Naive thymus-derived CD8-positive, alpha-beta T cell (primary cell): ENCODE results near the gene PACS1. TPM values are rescaled to one million over a fixed set of nuclear protein-coding genes. Genes with fewer than 3 reads are reported as not detected.
A peak's percentile ranks its signal among the peaks of the same experiment; 100 is the strongest.
"Not testable (repeated sequence)": the region's sequence is repeated elsewhere in the genome, so short reads cannot be mapped to it uniquely, and the experiment has no call there.

Experiments
- ATAC-seq, 2 donors: fragments of 150-1000 bp; cut with Tn5 transposase in 1 of 2; sonication (Bioruptor Pico), chemical (Tn5 transposase) in 1 of 2; 1 replicate in 1 of 2; 2 replicates in 1 of 2; pipeline ENCODE4 v1.10.0; 2021; ENCODE audit warnings: mild to moderate bottlenecking in 2 of 2, moderate library complexity in 2 of 2
- POLR2A ChIA-PET: fragments of 350-600 bp; sonication (Branson Sonifier 250); formaldehyde crosslinking; loops from one replicate; lab custom pipeline; 2021; ENCODE audit warnings: antibody characterized with exemption; lab: Charles Lee
- DNase-seq, 10 donors: peaks; one replicate each; pipeline versions ENCODE4 v3.0.0 to v3.0.0-alpha.2; 2020 to 2022
- H3K27ac Mint-ChIP-seq, 10 donors: one replicate each; pipeline ENCODE4 v1.8.0; 2020 to 2022; ENCODE audit warnings: mild to moderate bottlenecking in 10 of 10, mixed read lengths in 10 of 10, moderate library complexity in 4 of 10, inconsistent platforms in 1 of 10
- H3K27me3 Mint-ChIP-seq, 5 donors: one replicate each; pipeline ENCODE4 v1.8.0; 2021 to 2022; ENCODE audit warnings: mixed read lengths in 5 of 5
- H3K36me3 Mint-ChIP-seq, 3 donors: one replicate each; pipeline ENCODE4 v1.8.0; 2020 to 2022; ENCODE audit warnings: mixed read lengths in 3 of 3, mild to moderate bottlenecking in 2 of 3, inconsistent platforms in 1 of 3
- H3K4me1 Mint-ChIP-seq, 4 donors: one replicate each; pipeline ENCODE4 v1.8.0; 2021 to 2022; ENCODE audit warnings: mixed read lengths in 4 of 4
- H3K4me3 Mint-ChIP-seq, 10 donors: one replicate each; pipeline ENCODE4 v1.8.0; 2020 to 2022; ENCODE audit warnings: mild to moderate bottlenecking in 10 of 10, mixed read lengths in 10 of 10, moderate library complexity in 6 of 10, inconsistent platforms in 1 of 10
- H3K9me3 Mint-ChIP-seq, 9 donors: one replicate each; pipeline ENCODE4 v1.8.0; 2020 to 2022; ENCODE audit warnings: mixed read lengths in 9 of 9, mild to moderate bottlenecking in 3 of 9, inconsistent platforms in 1 of 9, moderate library complexity in 1 of 9
- polyA plus RNA-seq, 3 donors: library from polyadenylated mRNA; unstranded; fragments of 300-500 nt; fragmentation: Illumina TruSeq; gene quantifications; one replicate each; pipeline ENCODE4 v1.2.3, GENCODE V29; 2021
- total RNA-seq, 8 experiments: library from RNA in 2 of 8; stranded (reverse) in 2 of 8; gene quantifications; one replicate each; pipeline ENCODE4 v1.2.3 and lab custom pipeline; 2021 to 2026

PACS1 gene
- total and polyA plus RNA-seq, 5 experiments from 2014 or later, result 35.9 to 317 (median 98.8) TPM

DNA sequence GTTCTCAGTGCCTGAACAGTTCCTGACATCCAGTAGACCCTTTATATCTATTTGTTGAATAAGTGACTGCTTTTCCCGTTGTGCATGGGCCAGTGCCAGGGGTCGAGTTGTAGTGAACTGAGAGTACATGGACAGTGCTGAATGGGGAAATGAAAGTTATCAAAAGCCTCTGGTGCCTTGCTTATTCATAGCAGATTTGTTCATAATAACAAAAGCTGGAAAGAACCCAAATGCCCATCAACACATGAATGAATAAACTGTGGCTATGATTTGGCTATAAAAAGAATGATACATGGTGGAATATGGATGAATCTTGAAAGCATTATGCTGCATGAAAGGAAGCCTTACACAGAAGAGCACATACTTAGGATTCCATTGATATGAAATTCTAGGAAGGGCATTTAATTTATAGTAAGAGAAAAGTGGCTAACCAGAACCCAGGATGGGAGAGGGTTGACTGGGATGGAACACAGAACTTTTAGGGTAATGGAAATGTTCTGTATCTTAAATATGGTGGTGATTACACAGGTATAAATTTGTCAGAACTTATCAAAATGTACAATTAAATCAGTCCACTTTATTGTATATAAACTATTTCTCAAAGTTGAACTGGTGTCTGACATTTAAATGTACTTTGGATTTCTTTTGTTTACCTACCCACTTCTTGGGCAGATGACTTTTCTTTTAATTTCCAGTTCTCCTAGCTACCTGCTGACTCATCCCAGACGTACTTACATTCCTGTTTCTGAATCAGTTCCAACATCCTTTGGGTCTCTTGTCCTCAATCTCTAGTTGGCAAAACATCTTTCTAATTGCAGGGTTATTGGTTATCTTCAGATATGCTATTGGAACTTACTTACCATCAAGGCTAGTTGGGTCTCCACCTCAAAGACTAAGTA lies 42.8 kb downstream of the PACS1 start:
- DNase-seq (no peak), ATAC-seq (no peak)
- peaks cover 51 to 99% (median 96%) of the 10 kb centered on the region in 4 donors for H3K4me1 Mint-ChIP-seq
- no peaks in the 10 kb centered on the region for H3K27me3 Mint-ChIP-seq
- POLR2A ChIA-PET, result interaction anchor here (0.9 to 2.4 kb wide), 6 partner anchors 10 to 42 kb away, joined by 3 to 11 read pairs (median 8); partner anchors contain the start of gene PACS1
- no peaks in the 10 kb centered on the region for H3K9me3 Mint-ChIP-seq
- peaks cover 0 to 16% (median 8%) of the 10 kb centered on the region in 3 donors for H3K36me3 Mint-ChIP-seq
- H3K27ac Mint-ChIP-seq, result peak overlapping the region; percentile 74 to 96 (median 86)
- peak overlapping the region; percentile 29 to 84 (median 76) for H3K4me3 Mint-ChIP-seq

DNA sequence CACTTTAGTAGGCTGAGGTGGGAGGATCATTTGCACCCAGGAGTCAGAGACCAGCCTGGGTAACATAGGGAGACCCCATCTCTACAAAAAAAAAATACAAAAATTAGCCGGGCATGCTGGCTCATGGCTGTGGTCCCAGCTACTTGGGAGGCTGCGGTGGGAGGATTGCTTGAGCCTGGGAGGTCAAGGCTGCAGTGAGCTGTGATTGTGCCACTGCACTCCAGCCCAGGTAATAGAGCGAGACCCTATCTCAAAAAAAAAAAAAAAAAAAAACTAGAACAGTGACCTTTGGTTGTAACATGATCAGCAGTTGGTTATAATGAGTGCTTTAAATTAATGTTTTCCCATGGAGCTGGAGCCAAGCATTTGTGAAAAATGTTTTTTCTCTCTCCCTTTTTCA lies 44.9 kb downstream of the PACS1 start:
- DNase-seq, H3K9me3 Mint-ChIP-seq, H3K27me3 Mint-ChIP-seq, ATAC-seq, H3K36me3 Mint-ChIP-seq: not testable (repeated sequence)
- Mint-ChIP-seq H3K27ac (peak overlapping the region; percentile 84 to 95 (median 92)), H3K4me1 (peaks cover 53 to 97% (median 95%) of the 10 kb centered on the region in 4 donors), H3K4me3 (peak overlapping the region; percentile 57 to 83 (median 80))
- POLR2A ChIA-PET, result interaction anchor here (0.6 to 7.3 kb wide), 14 partner anchors 9 to 475 kb away, joined by 3 to 89 read pairs (median 8); partner anchors contain the start of gene PACS1

DNA sequence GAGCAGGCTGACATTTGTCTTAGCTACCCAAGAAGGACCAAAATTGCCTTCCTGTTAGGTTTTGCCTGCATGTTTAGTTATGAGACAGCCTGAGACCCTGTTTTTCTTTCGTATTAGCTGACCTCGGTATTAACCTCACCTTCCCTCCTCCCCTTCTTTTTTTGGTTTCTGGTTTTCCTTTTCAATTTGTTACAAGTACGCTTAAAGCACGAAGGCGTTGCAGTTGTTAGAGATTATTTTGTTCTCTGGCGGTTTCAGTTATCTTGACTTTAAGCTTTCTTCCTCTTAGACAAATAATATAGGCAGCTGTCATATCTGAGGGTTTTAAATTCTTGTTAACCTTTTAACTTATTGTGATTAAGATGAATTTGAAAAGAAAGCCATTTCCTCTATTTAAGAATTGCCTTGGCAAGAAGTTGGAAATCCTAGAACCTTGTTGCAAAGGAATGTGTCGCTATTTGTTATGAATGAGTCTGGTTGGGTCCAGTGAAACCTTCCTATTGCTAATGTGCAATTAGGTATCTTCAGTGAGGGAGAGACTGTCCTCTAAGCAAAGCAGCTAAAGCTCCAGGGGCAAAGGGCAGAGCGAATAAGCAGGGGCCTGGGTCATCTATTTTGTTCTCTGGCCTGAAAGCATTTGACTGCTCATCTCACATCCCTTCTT lies 45.7 kb downstream of the PACS1 start:
- no peaks in the 10 kb centered on the region for H3K27me3 Mint-ChIP-seq
- DNase-seq (peak in 4 of 10 donors; percentile 32 to 75 (median 70)), ATAC-seq (peak; percentile 66 to 78)
- peak overlapping the region; percentile 57 to 95 (median 92) for H3K27ac Mint-ChIP-seq
- H3K36me3 Mint-ChIP-seq, result no peaks in the 10 kb centered on the region
- H3K4me1 Mint-ChIP-seq, result peaks cover 54 to 98% (median 95%) of the 10 kb centered on the region in 4 donors
- H3K9me3 Mint-ChIP-seq, result no peaks in the 10 kb centered on the region
- POLR2A ChIA-PET, result interaction anchor here (0.6 to 7.3 kb wide), 15 partner anchors 10 to 476 kb away, joined by 3 to 89 read pairs (median 5); partner anchors contain the start of gene PACS1
- peak overlapping the region; percentile 57 to 83 (median 80) for H3K4me3 Mint-ChIP-seq

GRCh38 chr11:66116576-66117361 lies 46.7 kb downstream of the PACS1 start:
- H3K4me1 Mint-ChIP-seq, result peaks cover 60 to 98% (median 96%) of the 10 kb centered on the region in 4 donors
- H3K9me3 Mint-ChIP-seq, result no peaks in the 10 kb centered on the region
- DNase-seq, result no peak
- H3K4me3 Mint-ChIP-seq, result peak overlapping the region; percentile 57 to 83 (median 80)
- POLR2A ChIA-PET, result interaction anchor here (0.6 to 7.3 kb wide), 12 partner anchors 10 to 59 kb away, joined by 3 to 89 read pairs (median 8); partner anchors contain the start of gene PACS1
- ATAC-seq, result no peak
- no peaks in the 10 kb centered on the region for H3K36me3 Mint-ChIP-seq
- peak overlapping the region; percentile 57 to 95 (median 92) for H3K27ac Mint-ChIP-seq
- no peaks in the 10 kb centered on the region for H3K27me3 Mint-ChIP-seq

DNA sequence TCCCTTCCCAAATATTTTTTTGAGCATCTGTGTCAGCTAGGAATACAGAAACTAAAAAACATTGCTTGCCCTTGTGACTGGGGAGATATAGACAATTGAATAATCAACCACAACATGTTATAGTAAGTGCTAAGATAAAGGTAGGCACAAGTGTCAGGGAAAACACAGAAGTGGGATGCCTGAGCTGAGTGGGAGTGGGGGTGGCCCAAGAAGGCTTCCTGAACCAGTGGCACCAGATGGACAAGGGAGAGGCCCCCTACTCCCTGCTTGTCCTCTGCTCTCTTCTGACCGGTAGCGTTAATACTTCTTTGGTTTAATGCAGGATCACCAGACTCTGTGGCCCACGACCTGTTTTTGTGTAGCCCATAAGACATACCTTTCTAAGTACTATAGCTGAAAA lies 48.8 kb downstream of the PACS1 start:
- POLR2A ChIA-PET, result interaction anchor here (1.0 to 7.3 kb wide), 7 partner anchors 8 to 67 kb away, joined by 3 to 89 read pairs (median 7); partner anchors contain the start of genes PACS1 and SF3B2
- peaks cover 51 to 90% (median 87%) of the 10 kb centered on the region in 4 donors for H3K4me1 Mint-ChIP-seq
- DNase-seq (no peak), ATAC-seq (no peak)
- H3K36me3 Mint-ChIP-seq, result peaks cover 0 to 4% (median 0%) of the 10 kb centered on the region in 3 donors
- H3K27ac Mint-ChIP-seq, result peak overlapping the region; percentile 57 to 93 (median 90)
- H3K9me3 Mint-ChIP-seq, result no peaks in the 10 kb centered on the region
- peak overlapping the region; percentile 20 to 67 (median 46) for H3K4me3 Mint-ChIP-seq
- no peaks in the 10 kb centered on the region for H3K27me3 Mint-ChIP-seq

GRCh38 chr11:66119348-66120133 lies 49.5 kb downstream of the PACS1 start:
- Mint-ChIP-seq H3K27ac (peak overlapping the region; percentile 57 to 93 (median 84)), H3K9me3 (no peaks in the 10 kb centered on the region), H3K36me3 (peaks cover 0 to 4% (median 0%) of the 10 kb centered on the region in 3 donors), H3K4me3 (peak overlapping the region in 8 of 10 donors; percentile 20 to 67 (median 54)), H3K4me1 (peaks cover 55 to 90% (median 89%) of the 10 kb centered on the region in 4 donors), H3K27me3 (no peaks in the 10 kb centered on the region)
- ATAC-seq (no peak), DNase-seq (no peak)
- POLR2A ChIA-PET, result interaction anchor here (0.6 to 7.3 kb wide), 7 partner anchors 7 to 675 kb away, joined by 3 to 89 read pairs (median 4); partner anchors contain the start of gene PACS1

- POLR2A ChIA-PET, result interaction anchor here (7.3 kb wide), 1 partner anchor 51 kb away, joined by 89 read pairs; the partner anchor contains the start of gene PACS1
Measured at GRCh38 chr11:66121466-66121865, 51.4 kb downstream of the PACS1 start.

DNA sequence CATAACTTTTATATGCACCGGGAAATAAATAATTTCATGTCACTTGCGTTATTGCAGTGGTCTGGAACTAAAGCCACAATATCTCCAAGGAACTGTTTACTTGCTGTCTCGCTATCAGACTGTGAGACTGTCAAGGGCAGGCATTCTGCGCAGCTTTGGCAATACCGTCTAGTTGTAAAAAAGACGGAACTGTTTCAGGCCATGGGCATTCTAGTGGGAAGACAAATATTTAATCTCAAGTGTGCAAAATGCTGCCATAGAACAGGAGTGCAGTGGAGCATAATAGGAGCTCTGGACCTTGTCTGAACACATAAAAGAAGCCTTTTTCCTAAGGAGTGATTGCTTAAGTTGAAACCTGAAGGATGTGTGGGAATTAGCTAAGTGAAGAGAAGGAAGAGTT lies 53.8 kb downstream of the PACS1 start:
- H3K36me3 Mint-ChIP-seq, result peaks cover 0 to 4% (median 0%) of the 10 kb centered on the region in 3 donors
- no peak for ATAC-seq
- H3K27ac Mint-ChIP-seq, result peak overlapping the region in 3 of 10 donors; percentile 28 to 97 (median 90)
- peaks cover 48 to 88% (median 86%) of the 10 kb centered on the region in 4 donors for H3K4me1 Mint-ChIP-seq
- DNase-seq, result no peak
- POLR2A ChIA-PET, result interaction anchor here (1.1 kb wide), 1 partner anchor 53 kb away, joined by 5 read pairs; no protein-coding TSS in a partner anchor
- no peaks in the 10 kb centered on the region for H3K9me3 Mint-ChIP-seq
- no peak overlapping the region for H3K4me3 Mint-ChIP-seq
- no peaks in the 10 kb centered on the region for H3K27me3 Mint-ChIP-seq

More at GRCh38 chr11:66121466-66121865, 51.4 kb downstream of the PACS1 start:
- Mint-ChIP-seq H3K4me1 (peaks cover 56 to 90% (median 89%) of the 10 kb centered on the region in 4 donors), H3K4me3 (peak overlapping the region in 2 of 10 donors; percentile 9 to 42), H3K27me3 (no peaks in the 10 kb centered on the region), H3K36me3 (peaks cover 0 to 4% (median 0%) of the 10 kb centered on the region in 3 donors), H3K9me3 (no peaks in the 10 kb centered on the region), H3K27ac (peak overlapping the region in 8 of 10 donors; percentile 10 to 93 (median 68))
- ATAC-seq (no peak), DNase-seq (no peak)

- Mint-ChIP-seq H3K36me3 (peaks cover 0 to 4% (median 0%) of the 10 kb centered on the region in 3 donors), H3K4me3 (peak overlapping the region in 4 of 10 donors; percentile 18 to 81 (median 36)), H3K9me3 (no peaks in the 10 kb centered on the region), H3K27me3 (no peaks in the 10 kb centered on the region), H3K4me1 (peaks cover 46 to 83% (median 82%) of the 10 kb centered on the region in 4 donors), H3K27ac (peak overlapping the region; percentile 26 to 97 (median 90))
- ATAC-seq (no peak), DNase-seq (no peak)
- POLR2A ChIA-PET, result no interaction called here
Measured at GRCh38 chr11:66124564-66124963, 54.5 kb downstream of the PACS1 start.

DNA sequence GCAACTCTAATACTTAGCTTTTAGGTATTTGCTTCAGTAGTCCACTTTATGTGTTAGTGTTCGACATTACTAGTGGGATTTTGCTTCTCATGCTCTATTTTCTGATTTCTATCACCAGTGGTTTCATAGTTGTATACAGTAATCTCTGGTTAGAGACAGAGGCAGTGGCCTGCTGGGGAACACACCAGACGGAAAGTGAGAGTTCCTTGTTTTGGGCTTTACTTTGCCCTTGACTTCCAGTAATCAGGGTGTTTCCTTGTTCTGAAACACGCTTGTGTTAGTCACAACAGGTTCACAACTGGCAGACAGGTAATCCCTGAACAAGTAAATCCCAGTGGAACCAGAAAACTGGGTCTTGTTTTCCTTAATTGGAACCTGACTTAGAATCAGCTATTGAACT lies 56.0 kb downstream of the PACS1 start:
- no peak for ATAC-seq
- H3K4me3 Mint-ChIP-seq, result peak overlapping the region in 9 of 10 donors; percentile 64 to 89 (median 81)
- DNase-seq, result no peak

More for the DNA sequence above, 56.0 kb downstream of the PACS1 start:
- Mint-ChIP-seq H3K36me3 (peaks cover 0 to 7% (median 0%) of the 10 kb centered on the region in 3 donors), H3K4me1 (peaks cover 44 to 84% (median 83%) of the 10 kb centered on the region in 4 donors), H3K27ac (peak overlapping the region; percentile 88 to 98 (median 96)), H3K27me3 (no peaks in the 10 kb centered on the region), H3K9me3 (no peaks in the 10 kb centered on the region)
- POLR2A ChIA-PET, result interaction anchor here (0.6 to 2.4 kb wide), 13 partner anchors 8 to 811 kb away, joined by 3 to 18 read pairs (median 6); partner anchors contain the start of genes PACS1 and SF3B2
